Coronary artery (tissue), 2 donors: ENCODE data around the gene AMBRA1.

ENCODE experiments used
- DNase-seq: peaks from one replicate; pipeline ENCODE4 v3.0.0-alpha.2; 2017; ENCODE audit warnings: low spot score
- H3K27ac ChIP-seq, 2 donors: fragments of 200-600 bp; sonication (generic); one replicate each; pipeline ENCODE4 v1.5.1; 2016 to 2019
- H3K4me3 ChIP-seq: fragments of 200-600 bp; sonication (generic); 2 replicates; pipeline ENCODE4 v1.5.1; 2016; ENCODE audit warnings: mild to moderate bottlenecking, moderate library complexity
- CTCF ChIP-seq: fragments of 200-600 bp; sonication (generic); IDR thresholded peaks from one replicate; pipeline ENCODE4 v1.5.1; 2019; ENCODE audit warnings: antibody characterized with exemption

Gene AMBRA1

GRCh38 chr11:46422588-46422987 lies 171.2 kb downstream of the AMBRA1 start:
- H3K4me3 ChIP-seq, result no peak overlapping the region
- DNase-seq, result no peak
- H3K27ac ChIP-seq, result no peak overlapping the region

GRCh38 chr11:46421257-46421880 lies 172.5 kb downstream of the AMBRA1 start:
- DNase-seq, result no peak
- no peak overlapping the region for H3K4me3 ChIP-seq
- H3K27ac ChIP-seq, result no peak overlapping the region
- TF ChIP-seq CTCF, result no peak

More at GRCh38 chr11:46422588-46422987, 171.2 kb downstream of the AMBRA1 start:
- TF ChIP-seq CTCF, result no peak

GRCh38 chr11:46420513-46420912 lies 173.3 kb downstream of the AMBRA1 start:
- no peak for DNase-seq
- Histone ChIP-seq H3K27ac (no peak overlapping the region), H3K4me3 (no peak overlapping the region)
- no peak for TF ChIP-seq CTCF

GRCh38 chr11:46418751-46419150 lies 175.1 kb downstream of the AMBRA1 start:
- H3K4me3 ChIP-seq, result no peak overlapping the region
- no peak for DNase-seq
- H3K27ac ChIP-seq, result no peak overlapping the region
- TF ChIP-seq CTCF, result no peak

GRCh38 chr11:46417711-46418110 lies 176.1 kb downstream of the AMBRA1 start:
- Histone ChIP-seq H3K4me3 (no peak overlapping the region), H3K27ac (no peak overlapping the region)
- no peak for TF ChIP-seq CTCF
- no peak for DNase-seq

- TF ChIP-seq CTCF, result no peak
Observed at GRCh38 chr11:46414879-46415278, 178.9 kb downstream of the AMBRA1 start.

GRCh38 chr11:46414466-46414796 lies 179.4 kb downstream of the AMBRA1 start:
- no peak overlapping the region for H3K27ac ChIP-seq
- DNase-seq, result no peak
- no peak for TF ChIP-seq CTCF

More at GRCh38 chr11:46414879-46415278, 178.9 kb downstream of the AMBRA1 start:
- H3K27ac ChIP-seq, result no peak overlapping the region
- DNase-seq, result no peak
- H3K4me3 ChIP-seq, result no peak overlapping the region

More at GRCh38 chr11:46414466-46414796, 179.4 kb downstream of the AMBRA1 start:
- H3K4me3 ChIP-seq, result no peak overlapping the region
